GM21447 (cell line): Measurements from ENCODE around the gene ARMC10.
A peak's percentile ranks its signal among the peaks of the same experiment; 100 is the strongest.
"Not testable (repeated sequence)": the region's sequence is repeated elsewhere in the genome, so short reads cannot be mapped to it uniquely, and the experiment has no call there.

Experiments used
- ATAC-seq: cut with Tn5 transposase; IDR thresholded peaks from one replicate; pipeline ENCODE4 v1.9.1; 2021; ENCODE audit not compliant: unreplicated experiment

The ARMC10 gene

GRCh38 chr7:103074519-103075336 lies at the start of gene ARMC10, which contains the start of gene FBXL13:
ARMC10 (plus strand) TSS chr7:103075140; CDS start chr7:103075273, 133 bp downstream.
FBXL13 (minus strand) TSS chr7:103074796.
- ATAC-seq, result peak; percentile 92

- ATAC-seq, result no peak
Measured at GRCh38 chr7:103025341-103025740, 49.6 kb upstream of the ARMC10 start.

- no peak for ATAC-seq
Measured at GRCh38 chr7:103031024-103031423, 43.9 kb upstream of the ARMC10 start.

GRCh38 chr7:103031781-103032180 lies 43.2 kb upstream of the ARMC10 start:
- ATAC-seq, result no peak

- not testable (repeated sequence) for ATAC-seq
Measured at GRCh38 chr7:103034318-103034717, 40.6 kb upstream of the ARMC10 start.

GRCh38 chr7:103037476-103037822 lies 37.5 kb upstream of the ARMC10 start:
- no peak for ATAC-seq

- ATAC-seq, result not testable (repeated sequence)
Measured at GRCh38 chr7:103037823-103038739, 36.9 kb upstream of the ARMC10 start.

- ATAC-seq, result not testable (repeated sequence)
Measured at GRCh38 chr7:103041815-103042214, 33.1 kb upstream of the ARMC10 start.

- no peak for ATAC-seq
Measured at GRCh38 chr7:103048833-103049232, 26.1 kb upstream of the ARMC10 start.

GRCh38 chr7:103051519-103051918 lies 23.4 kb upstream of the ARMC10 start:
- ATAC-seq, result no peak

- ATAC-seq, result not testable (repeated sequence)
Measured at GRCh38 chr7:103056006-103056405, 18.9 kb upstream of the ARMC10 start.

- no peak for ATAC-seq
Measured at GRCh38 chr7:103058122-103058521, 16.8 kb upstream of the ARMC10 start.

GRCh38 chr7:103059471-103059870 lies 15.5 kb upstream of the ARMC10 start:
- ATAC-seq, result no peak

- ATAC-seq, result no peak
Measured at GRCh38 chr7:103063895-103064294, 11.0 kb upstream of the ARMC10 start.

GRCh38 chr7:103065667-103066066 lies 9.3 kb upstream of the ARMC10 start:
- ATAC-seq, result no peak

- ATAC-seq, result no peak
Measured at GRCh38 chr7:103068414-103069403, 6.2 kb upstream of the ARMC10 start.

- ATAC-seq, result no peak
Measured at GRCh38 chr7:103071000-103071399, 3.9 kb upstream of the ARMC10 start.

- no peak for ATAC-seq
Measured at GRCh38 chr7:103073989-103074518, 886 bp upstream of the ARMC10 start.

GRCh38 chr7:103075337-103075918 lies 488 bp downstream of the ARMC10 start:
- peak; percentile 47 for ATAC-seq

- no peak for ATAC-seq
Measured at GRCh38 chr7:103076764-103077163, 1.8 kb downstream of the ARMC10 start.
